Panc1 (cell line): ENCODE data around the gene ADGRL3.

Experiments
- CTCF ChIP-seq: fragments of 450-650 bp; IDR thresholded peaks from 2 replicates; pipeline ENCODE4 v1.5.1; 2017; ENCODE audit warnings: mild to moderate bottlenecking
- POLR2AphosphoS5 ChIP-seq: IDR thresholded peaks from 2 replicates; pipeline ENCODE4 v1.6.1; 2012; ENCODE audit warnings: mild to moderate bottlenecking, low read depth, low read length, moderate library complexity
- REST ChIP-seq, 2 experiments: IDR thresholded peaks; 2 replicates each; pipeline ENCODE4 v1.6.1; 2011 to 2012; ENCODE audit warnings: low read depth in 2 of 2, control low read depth in 1 of 2, low read length in 1 of 2, mild to moderate bottlenecking in 1 of 2, moderate library complexity in 1 of 2; ENCODE audit not compliant: insufficient read depth in 1 of 2
- TCF7L2 ChIP-seq: IDR thresholded peaks from 2 replicates; pipeline ENCODE4 v1.6.1; 2011; ENCODE audit warnings: mild to moderate bottlenecking, low read depth, low read length, inconsistent platforms

GRCh38 chr4:61451935-61452334, 251.8 kb downstream of the ADGRL3 start:
- no peak for TF ChIP-seq CTCF
- no peak for TF ChIP-seq POLR2AphosphoS5
- TF ChIP-seq REST (IDR thresholded peaks at IDR 0.05; ENCODE audit: insufficient read depth in 1 of 2, low read depth in 2 of 2, low read length in 1 of 2), result no peak
- TF ChIP-seq TCF7L2, result no peak
